Omental fat pad (tissue), 4 donors: ENCODE results near the gene FBXW9. TPM values are rescaled to one million over a fixed set of nuclear protein-coding genes. Genes with fewer than 3 reads are reported as not detected.
A peak's percentile ranks its signal among the peaks of the same experiment; 100 is the strongest.
"Not testable (repeated sequence)": the region's sequence is repeated elsewhere in the genome, so short reads cannot be mapped to it uniquely, and the experiment has no call there.

Experiments used
- ATAC-seq: fragments of 150-250 bp; one replicate; pipeline ENCODE4 v1.9.1; 2016; ENCODE audit warnings: mild to moderate bottlenecking, moderate library complexity; ENCODE audit not compliant: low FRiP score
- DNase-seq: peaks from one replicate; pipeline ENCODE4 v3.0.0-alpha.2; 2019; ENCODE audit warnings: low spot score
- total RNA-seq, 4 donors: library from RNA; depleted of rRNA; stranded (reverse); fragments of >200 nt; gene quantifications; one replicate each; pipeline ENCODE4 v1.1.0, GENCODE V29; 2016
- TF ChIP-seq, protein P1 (sequence below), 3 donors: fragments of 450-650 bp; IDR thresholded peaks; one replicate each; pipeline ENCODE4 v1.5.1; 2016 to 2017; ENCODE audit warnings: antibody characterized with exemption in 3 of 3, mild to moderate bottlenecking in 3 of 3, moderate library complexity in 2 of 3

Gene FBXW9
- total RNA-seq, 4 donors from 2014 or later = 3.2 to 5.6 (median 4.4) TPM

DNA sequence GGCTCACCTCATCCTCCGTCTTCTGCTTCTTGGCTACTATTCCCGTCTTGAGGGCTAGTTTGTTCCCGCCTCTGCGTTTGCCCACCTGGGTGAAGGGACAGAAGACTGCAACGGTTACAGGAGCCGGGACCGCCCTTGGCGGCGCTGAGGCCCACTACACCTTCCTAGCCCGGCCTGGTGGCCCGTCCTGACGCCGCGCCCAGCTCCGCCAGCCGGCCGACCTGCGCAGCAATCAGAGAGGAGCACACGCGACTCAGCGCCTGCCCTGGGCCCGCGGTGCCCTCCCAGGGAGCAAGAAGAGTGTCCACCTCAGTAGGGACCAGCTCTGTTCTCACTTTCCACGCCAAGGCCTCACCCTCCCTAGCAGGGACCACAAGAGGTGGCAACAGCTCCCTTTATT lies 34.9 kb upstream of the FBXW9 start:
- TF ChIP-seq, protein P1, sequence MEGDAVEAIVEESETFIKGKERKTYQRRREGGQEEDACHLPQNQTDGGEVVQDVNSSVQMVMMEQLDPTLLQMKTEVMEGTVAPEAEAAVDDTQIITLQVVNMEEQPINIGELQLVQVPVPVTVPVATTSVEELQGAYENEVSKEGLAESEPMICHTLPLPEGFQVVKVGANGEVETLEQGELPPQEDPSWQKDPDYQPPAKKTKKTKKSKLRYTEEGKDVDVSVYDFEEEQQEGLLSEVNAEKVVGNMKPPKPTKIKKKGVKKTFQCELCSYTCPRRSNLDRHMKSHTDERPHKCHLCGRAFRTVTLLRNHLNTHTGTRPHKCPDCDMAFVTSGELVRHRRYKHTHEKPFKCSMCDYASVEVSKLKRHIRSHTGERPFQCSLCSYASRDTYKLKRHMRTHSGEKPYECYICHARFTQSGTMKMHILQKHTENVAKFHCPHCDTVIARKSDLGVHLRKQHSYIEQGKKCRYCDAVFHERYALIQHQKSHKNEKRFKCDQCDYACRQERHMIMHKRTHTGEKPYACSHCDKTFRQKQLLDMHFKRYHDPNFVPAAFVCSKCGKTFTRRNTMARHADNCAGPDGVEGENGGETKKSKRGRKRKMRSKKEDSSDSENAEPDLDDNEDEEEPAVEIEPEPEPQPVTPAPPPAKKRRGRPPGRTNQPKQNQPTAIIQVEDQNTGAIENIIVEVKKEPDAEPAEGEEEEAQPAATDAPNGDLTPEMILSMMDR (IDR thresholded peaks at IDR 0.05) = no peak
- ATAC-seq (no peak), DNase-seq (no peak)

DNA sequence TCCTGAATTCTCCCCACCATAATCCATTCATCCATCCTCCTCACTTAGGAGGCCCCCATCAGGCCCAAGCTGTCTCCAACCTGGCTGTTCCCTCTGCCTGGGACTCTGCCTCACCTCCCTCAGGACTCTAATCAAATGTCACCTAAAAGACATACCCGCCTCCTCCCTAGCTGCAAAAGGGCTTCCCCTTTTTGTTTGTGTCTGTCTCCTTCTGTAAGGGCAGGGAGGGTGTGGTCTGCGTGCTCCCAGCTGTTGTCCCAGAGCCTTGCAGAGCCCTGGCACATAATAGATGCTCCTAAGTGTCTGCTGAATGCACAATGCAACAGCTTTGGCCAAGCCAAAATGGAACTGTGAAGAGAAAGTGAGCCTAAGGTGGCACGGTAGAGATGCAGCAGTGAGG lies 33.6 kb upstream of the FBXW9 start:
- DNase-seq = no peak
- no peak for ATAC-seq
- TF ChIP-seq, protein P1 (IDR thresholded peaks at IDR 0.05) = no peak

DNA sequence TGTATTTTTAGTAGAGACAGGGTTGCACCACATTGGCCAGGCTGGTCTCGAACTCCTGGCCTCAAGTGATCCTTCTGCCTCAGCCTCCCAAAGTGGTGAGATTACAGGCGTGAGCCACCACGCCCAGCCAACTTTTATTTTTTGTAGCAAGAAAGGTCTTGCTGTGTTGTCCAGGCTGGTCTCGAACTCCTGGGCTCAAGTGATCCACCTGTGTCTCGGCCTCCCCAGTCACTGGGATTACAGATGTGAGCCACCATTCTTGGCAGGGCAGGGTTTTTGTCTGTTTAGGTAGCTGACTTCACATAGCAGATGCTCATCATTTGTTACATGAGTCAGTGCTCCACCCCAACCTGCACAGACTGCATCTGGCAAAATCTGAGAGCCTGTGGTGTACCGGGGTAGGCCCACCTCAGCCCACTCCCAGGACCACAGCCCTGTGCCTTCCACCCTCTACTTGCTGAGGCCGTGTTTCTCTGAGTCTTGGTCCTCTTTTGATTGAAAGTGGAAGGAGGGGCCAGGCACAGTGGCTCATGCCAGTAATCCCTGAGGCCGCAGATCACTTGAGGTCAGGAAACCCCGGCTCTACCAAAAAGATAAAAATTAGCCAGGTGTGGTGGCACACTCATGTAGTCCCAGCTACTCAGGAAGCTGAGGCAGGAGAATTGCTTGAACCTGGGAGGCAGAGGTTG lies 31.5 kb upstream of the FBXW9 start:
- no peak for ATAC-seq
- TF ChIP-seq, protein P1 (IDR thresholded peaks at IDR 0.05) = no peak
- DNase-seq = no peak

DNA sequence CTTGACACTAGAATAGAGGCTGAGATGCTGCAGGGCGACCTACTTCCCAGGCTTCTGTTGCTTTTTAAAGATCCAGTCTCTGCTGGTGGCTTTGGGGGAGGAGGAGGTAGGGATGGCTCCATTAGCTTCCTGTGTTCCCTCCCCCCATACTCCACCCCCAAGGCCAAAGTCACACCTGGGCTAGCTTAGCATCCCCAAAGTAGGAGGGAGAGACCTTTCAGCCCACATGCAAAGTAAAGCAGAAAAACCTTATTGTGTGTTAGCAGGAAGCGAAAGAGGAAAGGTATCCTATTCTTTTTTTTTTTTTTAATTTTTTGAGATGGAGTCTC lies 30.5 kb upstream of the FBXW9 start:
- DNase-seq (no peak), ATAC-seq (no peak)
- TF ChIP-seq, protein P1 (IDR thresholded peaks at IDR 0.05) = no peak

DNA sequence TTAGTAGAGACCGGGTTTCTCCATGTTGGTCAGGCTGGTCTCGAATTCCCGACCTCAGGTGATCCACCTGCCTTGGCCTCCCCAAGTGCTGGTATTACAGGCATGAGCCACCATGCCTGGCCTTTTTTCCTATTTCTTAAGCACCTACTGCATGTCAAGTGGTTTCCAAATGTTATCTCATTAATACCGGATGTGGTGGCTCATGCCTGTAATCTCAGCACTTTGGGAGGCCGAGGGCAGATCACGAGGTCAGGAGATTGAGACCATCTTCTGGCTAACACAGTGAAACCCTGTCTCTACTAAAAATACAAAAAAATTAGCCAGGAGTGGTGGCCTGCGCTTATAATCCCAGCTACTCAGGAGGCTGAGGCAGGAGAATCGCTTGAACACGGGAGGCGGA lies 29.2 kb upstream of the FBXW9 start:
- DNase-seq, ATAC-seq: not testable (repeated sequence)

DNA sequence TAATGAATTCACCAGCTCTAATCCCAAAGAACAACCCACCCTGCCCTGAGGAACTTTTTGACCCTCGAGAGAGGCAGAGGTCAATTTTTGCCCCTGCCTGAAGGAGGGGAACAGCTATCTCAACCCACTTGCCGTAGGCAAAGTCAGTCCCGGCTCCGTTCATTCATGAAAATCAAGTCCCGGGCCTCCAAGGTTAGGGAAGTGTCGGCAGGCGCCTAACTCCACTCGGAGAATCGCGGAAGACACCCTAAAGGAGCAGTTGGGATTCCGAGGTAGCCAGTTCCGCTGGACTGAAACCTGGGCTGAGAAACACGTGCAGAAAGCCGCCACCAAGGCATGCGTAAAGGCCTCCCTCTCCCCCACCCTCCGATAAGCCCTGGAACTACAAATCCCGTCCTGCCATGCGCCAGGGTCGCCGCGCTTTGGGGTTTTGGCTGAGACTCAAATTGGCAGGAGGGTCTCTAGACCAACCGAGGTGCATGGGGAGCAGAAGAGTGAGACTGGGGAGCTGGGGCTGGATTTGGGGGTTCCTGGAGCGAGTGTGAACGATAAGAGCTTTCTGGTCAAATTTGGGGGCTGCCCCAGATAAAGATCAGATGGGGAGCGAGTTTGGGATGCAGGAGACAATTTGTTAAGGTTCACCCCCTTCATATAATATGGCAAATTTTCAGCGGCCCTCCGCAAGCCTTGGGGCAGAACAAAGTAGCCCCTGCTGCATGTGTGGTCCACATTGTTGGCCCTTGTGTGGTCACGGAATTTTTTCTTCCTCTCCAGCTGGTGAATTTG lies 27.4 kb upstream of the FBXW9 start, which contains the start of gene TNPO2:
Gene TNPO2, minus strand, starts transcription at position 292 of the 786 bp plus-strand sequence. CDS start 2,955 bp downstream, outside the sequence.
- peak; percentile 19 for ATAC-seq
- no peak for DNase-seq
- TF ChIP-seq, protein P1 (IDR thresholded peaks at IDR 0.05) = no peak

DNA sequence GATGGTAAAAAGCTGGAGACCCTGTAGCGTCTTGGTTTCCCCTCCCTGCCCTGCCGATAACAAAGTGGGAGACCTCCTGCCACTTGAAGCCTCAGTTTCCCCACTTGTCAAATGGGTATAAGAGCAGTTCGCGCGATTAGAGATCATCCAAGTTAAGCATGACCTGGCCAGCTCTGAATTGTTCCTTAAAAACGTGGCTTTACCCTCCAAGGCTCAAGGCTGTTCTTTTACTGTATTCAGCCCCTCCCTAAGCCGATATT lies 26.9 kb upstream of the FBXW9 start:
- no peak for DNase-seq
- ATAC-seq = no peak
- TF ChIP-seq, protein P1 (IDR thresholded peaks at IDR 0.05) = no peak
